ENCODE measurements around the gene WDR41.

DNA sequence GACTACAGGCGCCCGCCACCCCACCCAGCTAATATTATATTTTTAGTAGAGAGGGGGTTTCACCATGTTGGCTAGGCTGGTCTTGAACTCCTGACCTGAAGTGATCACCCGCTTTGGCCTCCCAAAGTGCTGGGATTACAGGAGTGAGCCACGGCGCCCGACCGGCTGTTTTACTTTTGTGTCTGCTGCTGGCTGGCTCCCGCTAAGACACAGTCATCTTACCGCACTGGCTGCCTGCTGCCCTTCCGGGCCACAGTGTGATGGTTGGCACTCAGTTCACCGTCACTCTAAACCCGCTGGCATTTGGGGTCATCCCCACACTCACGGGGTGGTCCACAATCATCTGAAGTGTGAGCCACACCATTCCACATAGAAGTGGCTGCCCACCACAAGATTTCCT, 93.7 kb downstream of the WDR41 start:
- no peak for TF ChIP-seq CTCF (conservative IDR thresholded peaks at IDR 0.05 in 1 of 2, IDR thresholded peaks at IDR 0.05 in 1 of 2; ENCODE audit: extremely low read depth in 1 of 2, insufficient read depth in 1 of 2, low read depth in 1 of 2, low read length in 2 of 2)
- TF ChIP-seq EZH2 (IDR thresholded peaks at IDR 0.05; ENCODE audit: borderline replicate concordance, low read length), result no peak
